Measurements from ENCODE around the gene CABLES1. TPM values are rescaled to one million over a fixed set of nuclear protein-coding genes. Genes with fewer than 3 reads are reported as not detected.

The CABLES1 gene
- total RNA-seq, 1 experiment from 2014 or later: 21.9 TPM

DNA sequence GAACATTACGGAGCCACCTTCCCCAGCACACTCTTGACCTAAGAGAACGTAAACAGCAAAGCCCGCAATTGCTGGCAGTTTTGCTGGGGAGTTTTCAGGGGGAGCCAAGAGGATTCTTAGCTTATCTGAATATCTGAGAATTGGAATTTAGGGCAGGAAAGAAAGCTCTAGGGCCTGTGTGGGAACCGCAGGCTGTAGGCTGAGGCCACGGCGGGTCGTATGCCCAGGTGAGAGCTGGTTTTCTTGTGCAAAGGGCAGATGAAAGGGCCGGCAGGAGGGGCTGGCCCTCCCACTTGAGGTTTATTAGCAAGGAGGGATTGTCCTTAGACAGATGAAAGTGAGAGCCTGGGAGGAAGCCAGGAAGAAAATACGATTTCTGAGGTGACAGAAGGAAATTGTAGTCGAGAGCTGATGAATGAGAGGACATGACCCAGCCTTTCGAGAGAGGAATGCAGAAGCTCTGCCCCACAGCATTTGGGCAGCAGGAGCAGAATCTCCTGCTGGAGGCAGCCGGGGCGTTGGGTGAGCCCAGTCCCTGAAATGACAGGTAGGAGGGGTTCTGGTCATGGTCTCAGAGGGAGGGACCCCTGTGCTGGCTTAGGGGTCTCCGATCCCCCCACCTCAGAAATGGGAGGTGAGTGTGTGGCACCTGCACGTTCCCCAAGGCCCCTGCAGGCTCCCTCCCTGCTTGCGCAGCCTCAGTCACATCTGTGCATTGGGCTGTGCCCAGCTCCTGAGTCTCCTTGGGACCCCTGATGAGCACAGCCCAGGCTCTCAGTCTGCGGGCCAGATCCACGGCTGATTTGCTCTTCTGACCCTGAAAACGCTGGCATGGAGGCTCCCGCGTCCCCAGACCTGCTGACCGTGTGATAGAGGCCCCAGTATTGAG lies 61.1 kb downstream of the CABLES1 start:
- no peak for DNase-seq
- H3K4me3 ChIP-seq: no peak overlapping the region
- no peaks in the 10 kb centered on the region for H3K27me3 ChIP-seq
- no peak overlapping the region for H3K27ac ChIP-seq
- peaks cover 5% of the 10 kb centered on the region for H3K4me1 ChIP-seq
- H3K36me3 ChIP-seq: no peaks in the 10 kb centered on the region
- no peaks in the 10 kb centered on the region for H3K9me3 ChIP-seq (replicated peaks)

DNA sequence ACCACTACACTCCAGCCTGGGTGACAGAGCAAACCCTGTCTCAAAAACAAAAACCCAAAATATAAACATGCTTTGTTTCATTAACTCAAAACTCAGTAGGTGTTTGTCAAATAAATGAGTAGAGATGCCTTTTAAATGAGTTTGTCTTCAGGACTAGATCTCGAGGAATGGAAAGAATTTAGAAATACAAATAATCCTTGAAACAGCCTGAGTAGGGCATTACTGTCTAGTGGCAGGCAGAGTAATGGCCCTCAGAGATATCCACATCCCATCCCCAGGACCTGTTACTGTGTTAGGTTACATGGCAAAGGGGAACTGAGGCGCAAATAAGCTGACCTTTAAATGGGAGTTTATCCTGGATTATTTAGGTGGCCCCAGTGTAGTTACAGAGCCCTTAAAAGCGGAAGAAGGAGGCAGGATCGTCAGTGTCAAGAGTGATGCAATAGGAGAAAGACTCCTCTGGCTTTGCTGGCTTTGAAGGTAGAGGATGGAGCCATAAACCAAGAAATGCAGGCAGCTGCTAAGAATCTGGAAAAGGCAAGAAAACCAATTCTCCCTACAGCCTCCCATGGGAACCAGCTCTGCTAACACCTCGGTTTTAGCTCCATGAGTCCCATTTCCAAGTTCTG lies 63.0 kb downstream of the CABLES1 start:
- H3K27me3 ChIP-seq: no peaks in the 10 kb centered on the region
- H3K36me3 ChIP-seq: no peaks in the 10 kb centered on the region
- no peak overlapping the region for H3K4me3 ChIP-seq
- DNase-seq: no peak
- H3K27ac ChIP-seq: no peak overlapping the region
- no peaks in the 10 kb centered on the region for H3K4me1 ChIP-seq
- H3K9me3 ChIP-seq (replicated peaks): no peaks in the 10 kb centered on the region

DNA sequence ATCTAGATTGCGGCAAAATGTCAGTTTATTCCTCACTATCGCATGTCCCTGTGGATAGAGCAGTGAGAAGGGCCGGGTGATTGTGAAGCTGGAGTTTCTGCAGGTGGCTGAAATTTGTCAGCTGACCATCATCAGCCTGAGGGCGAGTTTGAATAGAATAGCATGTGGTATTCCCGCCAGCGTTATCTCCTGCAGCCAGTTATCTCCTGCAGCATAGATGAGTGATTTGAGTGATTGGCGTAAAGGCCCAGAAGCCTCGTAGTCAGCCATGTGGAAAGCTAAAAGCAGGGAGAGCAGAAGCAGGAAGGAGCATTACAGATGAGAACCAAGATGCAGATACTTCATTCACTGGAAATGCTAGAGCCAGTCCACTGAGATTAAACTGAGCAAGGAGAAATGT lies 65.5 kb downstream of the CABLES1 start:
- Histone ChIP-seq H3K4me1 (no peaks in the 10 kb centered on the region), H3K27me3 (no peaks in the 10 kb centered on the region), H3K36me3 (no peaks in the 10 kb centered on the region), H3K27ac (no peak overlapping the region), H3K4me3 (no peak overlapping the region), H3K9me3 (replicated peaks) (no peaks in the 10 kb centered on the region)
- no peak for DNase-seq

- no peaks in the 10 kb centered on the region for H3K4me1 ChIP-seq
- no peak for DNase-seq
- no peaks in the 10 kb centered on the region for H3K27me3 ChIP-seq
- H3K27ac ChIP-seq: no peak overlapping the region
- H3K36me3 ChIP-seq: no peaks in the 10 kb centered on the region
- no peak overlapping the region for H3K4me3 ChIP-seq
- H3K9me3 ChIP-seq (replicated peaks): no peaks in the 10 kb centered on the region
Measured at GRCh38 chr18:23201741-23202140, 66.5 kb downstream of the CABLES1 start.

- Histone ChIP-seq H3K4me3 (no peak overlapping the region), H3K27ac (no peak overlapping the region), H3K4me1 (no peaks in the 10 kb centered on the region), H3K27me3 (no peaks in the 10 kb centered on the region), H3K9me3 (replicated peaks) (no peaks in the 10 kb centered on the region), H3K36me3 (no peaks in the 10 kb centered on the region)
- DNase-seq: no peak
Measured at GRCh38 chr18:23203891-23204432, 68.7 kb downstream of the CABLES1 start.

DNA sequence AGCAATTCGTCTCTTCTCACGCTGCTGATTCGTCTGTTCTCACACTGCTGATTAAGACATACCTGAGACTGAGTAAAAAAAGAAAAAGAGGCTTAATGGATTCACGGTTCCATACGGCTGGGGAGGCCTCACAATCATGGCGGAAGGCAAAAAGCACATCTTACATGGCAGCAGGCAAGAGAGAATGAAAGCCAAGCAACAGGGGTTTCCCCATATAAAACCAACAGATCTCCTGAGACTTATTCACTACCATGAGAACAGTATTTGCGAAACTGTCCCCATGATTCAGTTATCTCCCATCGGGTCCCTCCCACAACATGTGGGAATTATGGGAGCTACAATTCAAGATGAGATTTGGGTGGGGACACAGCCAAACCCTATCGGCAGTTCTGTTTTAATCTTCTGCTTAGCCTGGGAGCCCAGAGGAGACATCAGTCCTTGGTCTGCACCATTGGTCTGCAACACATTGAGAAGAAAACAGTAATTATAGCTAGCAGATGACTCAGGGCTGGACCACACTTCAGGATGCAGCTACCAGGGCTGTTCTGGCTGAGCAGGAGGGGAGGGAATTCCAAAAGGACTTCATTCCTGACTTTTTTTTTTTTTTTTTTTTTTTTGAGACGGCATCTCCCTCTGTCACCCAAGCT lies 69.4 kb downstream of the CABLES1 start:
- no peak for DNase-seq
- Histone ChIP-seq H3K9me3 (replicated peaks) (no peaks in the 10 kb centered on the region), H3K36me3 (no peaks in the 10 kb centered on the region)

DNA sequence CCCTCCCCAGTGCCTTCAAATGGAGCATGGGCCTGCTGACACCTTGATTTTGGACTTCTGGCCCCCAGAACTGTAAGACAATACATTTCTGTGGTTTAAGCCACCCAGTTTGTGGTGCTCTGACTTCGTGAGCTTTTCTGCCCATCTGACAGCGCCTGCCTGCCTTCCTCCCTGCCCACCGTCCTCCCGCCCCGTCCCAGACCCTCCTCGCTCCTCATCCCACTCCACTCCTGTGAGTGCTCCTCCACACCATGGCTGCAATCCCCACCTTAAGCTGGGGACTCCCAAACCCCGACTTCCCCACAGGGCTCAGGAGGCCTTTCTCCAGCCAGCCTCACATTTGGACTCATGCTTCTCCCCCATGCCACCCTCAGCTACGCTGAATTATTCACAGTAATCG lies 70.7 kb downstream of the CABLES1 start:
- Histone ChIP-seq H3K9me3 (replicated peaks) (no peaks in the 10 kb centered on the region), H3K36me3 (no peaks in the 10 kb centered on the region), H3K27me3 (no peaks in the 10 kb centered on the region), H3K4me1 (no peaks in the 10 kb centered on the region), H3K27ac (no peak overlapping the region), H3K4me3 (no peak overlapping the region)
- no peak for DNase-seq

More for the DNA sequence above, 69.4 kb downstream of the CABLES1 start:
- Histone ChIP-seq H3K4me1 (no peaks in the 10 kb centered on the region), H3K27me3 (no peaks in the 10 kb centered on the region), H3K27ac (no peak overlapping the region), H3K4me3 (no peak overlapping the region)

DNA sequence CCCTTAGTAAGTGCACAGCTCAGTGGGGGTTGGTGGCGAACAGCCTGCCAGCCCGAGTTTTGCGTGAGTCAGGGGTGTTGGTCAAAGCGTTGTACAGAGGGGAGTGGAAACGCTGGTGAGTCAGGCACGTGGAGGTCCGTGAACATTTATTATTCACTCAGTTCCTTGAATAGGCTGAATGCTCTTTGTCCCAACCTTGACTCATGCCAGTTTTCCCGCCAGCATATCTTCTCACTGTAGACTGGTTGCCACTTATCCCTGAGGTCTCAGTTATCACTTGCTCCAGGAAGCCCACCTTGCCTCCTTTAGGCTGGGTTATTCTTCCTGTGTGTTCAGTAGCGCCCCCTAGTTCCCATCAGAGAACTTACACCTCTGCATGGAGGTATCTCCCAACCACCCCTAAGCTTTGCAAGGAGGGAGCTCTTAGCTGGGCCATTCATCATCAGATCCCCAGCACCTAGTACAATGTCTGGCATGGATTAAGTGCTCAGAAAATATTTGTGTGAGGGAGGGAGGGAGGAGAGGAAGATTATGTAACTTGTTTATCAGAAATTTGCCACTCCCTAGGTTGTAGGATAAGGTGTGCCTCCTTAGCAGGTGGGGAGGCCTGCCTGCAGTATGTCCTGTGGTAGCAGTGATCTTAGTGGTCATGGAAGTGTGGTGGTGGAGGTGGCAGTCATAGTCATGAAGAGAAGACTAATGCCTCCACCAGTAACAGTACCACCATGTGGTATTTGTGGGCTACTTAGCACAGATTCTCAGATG lies 72.1 kb downstream of the CABLES1 start:
- no peaks in the 10 kb centered on the region for H3K9me3 ChIP-seq (replicated peaks)

GRCh38 chr18:23207994-23208393 lies 72.7 kb downstream of the CABLES1 start:
- no peak overlapping the region for H3K27ac ChIP-seq
- no peak for DNase-seq

More for the DNA sequence above, 72.1 kb downstream of the CABLES1 start:
- Histone ChIP-seq H3K27ac (no peak overlapping the region), H3K27me3 (no peaks in the 10 kb centered on the region), H3K36me3 (no peaks in the 10 kb centered on the region), H3K4me3 (no peak overlapping the region), H3K4me1 (no peaks in the 10 kb centered on the region)
- DNase-seq: no peak

GRCh38 chr18:23208600-23208999 lies 73.3 kb downstream of the CABLES1 start:
- Histone ChIP-seq H3K27me3 (no peaks in the 10 kb centered on the region), H3K4me1 (no peaks in the 10 kb centered on the region), H3K4me3 (no peak overlapping the region), H3K27ac (no peak overlapping the region), H3K36me3 (no peaks in the 10 kb centered on the region), H3K9me3 (replicated peaks) (no peaks in the 10 kb centered on the region)
- no peak for DNase-seq

More at GRCh38 chr18:23207994-23208393, 72.7 kb downstream of the CABLES1 start:
- H3K27me3 ChIP-seq: no peaks in the 10 kb centered on the region
- H3K36me3 ChIP-seq: no peaks in the 10 kb centered on the region
- H3K4me3 ChIP-seq: no peak overlapping the region
- no peaks in the 10 kb centered on the region for H3K4me1 ChIP-seq
- H3K9me3 ChIP-seq (replicated peaks): no peaks in the 10 kb centered on the region

DNA sequence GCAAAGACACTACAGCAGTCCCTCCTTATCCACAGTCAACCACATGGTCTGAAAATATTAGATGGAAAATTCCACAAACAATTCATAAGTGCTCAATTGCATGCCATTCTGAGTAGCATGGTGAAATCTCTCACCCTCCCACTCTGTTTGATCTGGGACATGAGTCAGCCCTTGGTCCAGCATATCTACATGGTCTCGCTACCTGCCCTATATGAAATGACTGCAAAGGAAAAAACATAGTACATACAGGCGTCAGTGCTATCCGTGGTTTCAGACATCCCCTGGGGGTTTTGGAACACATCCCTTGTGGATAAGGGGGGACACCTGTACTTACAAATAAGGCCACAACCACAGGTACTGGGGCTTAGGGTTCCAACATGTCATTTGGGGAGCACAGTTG lies 73.7 kb downstream of the CABLES1 start:
- H3K9me3 ChIP-seq (replicated peaks): no peaks in the 10 kb centered on the region
- DNase-seq: no peak
- H3K4me1 ChIP-seq: no peaks in the 10 kb centered on the region
- no peak overlapping the region for H3K27ac ChIP-seq
- H3K36me3 ChIP-seq: no peaks in the 10 kb centered on the region
- H3K27me3 ChIP-seq: no peaks in the 10 kb centered on the region
- no peak overlapping the region for H3K4me3 ChIP-seq

DNA sequence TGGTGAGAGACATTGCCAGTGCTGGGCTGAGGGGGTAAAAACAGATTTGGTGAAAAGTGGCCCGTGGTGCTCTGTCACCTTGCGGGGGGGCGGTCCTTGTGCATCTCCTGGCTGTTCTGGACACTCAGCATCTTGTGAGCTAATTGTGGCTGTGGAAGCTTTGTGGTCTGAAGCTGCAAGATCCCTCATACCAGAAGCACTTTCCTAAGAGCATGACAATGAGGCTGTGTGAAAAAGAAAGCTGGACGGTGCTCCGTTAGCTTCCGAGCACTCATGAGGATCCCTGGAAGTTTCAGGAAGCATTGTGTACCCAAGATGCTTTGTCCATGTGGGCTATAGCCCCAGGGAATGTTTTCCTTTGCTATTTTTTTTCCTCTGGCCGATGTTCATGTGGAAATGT lies 74.5 kb downstream of the CABLES1 start:
- Histone ChIP-seq H3K9me3 (replicated peaks) (no peaks in the 10 kb centered on the region), H3K36me3 (no peaks in the 10 kb centered on the region), H3K27ac (no peak overlapping the region), H3K4me1 (no peaks in the 10 kb centered on the region), H3K27me3 (no peaks in the 10 kb centered on the region), H3K4me3 (no peak overlapping the region)
- no peak for DNase-seq

- no peak overlapping the region for H3K27ac ChIP-seq
- no peaks in the 10 kb centered on the region for H3K9me3 ChIP-seq (replicated peaks)
- no peaks in the 10 kb centered on the region for H3K4me1 ChIP-seq
- no peaks in the 10 kb centered on the region for H3K36me3 ChIP-seq
- no peaks in the 10 kb centered on the region for H3K27me3 ChIP-seq
- H3K4me3 ChIP-seq: no peak overlapping the region
- no peak for DNase-seq
Measured at GRCh38 chr18:23210526-23210925, 75.2 kb downstream of the CABLES1 start.

GRCh38 chr18:23211146-23211545 lies 75.9 kb downstream of the CABLES1 start:
- Histone ChIP-seq H3K4me3 (no peak overlapping the region), H3K27ac (no peak overlapping the region)
- no peak for DNase-seq

More at GRCh38 chr18:23211146-23211545, 75.9 kb downstream of the CABLES1 start:
- Histone ChIP-seq H3K27me3 (no peaks in the 10 kb centered on the region), H3K36me3 (no peaks in the 10 kb centered on the region), H3K4me1 (no peaks in the 10 kb centered on the region), H3K9me3 (replicated peaks) (no peaks in the 10 kb centered on the region)
